Mesenchymal stem cell (in vitro differentiated cells and primary cell): ENCODE measurements around the gene KRTAP9-8.
"Not testable (repeated sequence)": the region's sequence is repeated elsewhere in the genome, so short reads cannot be mapped to it uniquely, and the experiment has no call there.

Experiments
- DNase-seq: peaks from one replicate; pipeline ENCODE4 v3.0.0-alpha.2; 2013
- H2AFZ ChIP-seq: one replicate; pipeline ENCODE4 v1.6.1; 2013; ENCODE audit warnings: low read depth, mild to moderate bottlenecking, control low read depth, inconsistent platforms, low read length, moderate library complexity
- H2AK5ac ChIP-seq: 2 replicates; pipeline ENCODE4 v1.6.1; 2013; ENCODE audit warnings: low read length, moderate library complexity, mild to moderate bottlenecking, inconsistent platforms; ENCODE audit not compliant: severe bottlenecking
- H2BK120ac ChIP-seq: one replicate; pipeline ENCODE4 v1.6.1; 2013; ENCODE audit warnings: low read depth, mild to moderate bottlenecking, inconsistent platforms, low read length, moderate library complexity
- H2BK12ac ChIP-seq, 2 experiments: one replicate each; pipeline ENCODE4 v1.6.1; 2013; ENCODE audit warnings: inconsistent platforms in 2 of 2, low read length in 2 of 2, mild to moderate bottlenecking in 2 of 2, moderate library complexity in 2 of 2, control low read depth in 1 of 2
- H2BK15ac ChIP-seq: one replicate; pipeline ENCODE4 v1.6.1; 2013; ENCODE audit warnings: mild to moderate bottlenecking, low read depth, inconsistent platforms; ENCODE audit not compliant: poor library complexity, severe bottlenecking
- H2BK5ac ChIP-seq: 2 replicates; pipeline ENCODE4 v1.6.1; 2013; ENCODE audit warnings: low read depth, mild to moderate bottlenecking, low read length, control low read depth, inconsistent platforms; ENCODE audit not compliant: poor library complexity, severe bottlenecking
- H3K14ac ChIP-seq, 2 experiments: one replicate each; pipeline ENCODE4 v1.6.1; 2013; ENCODE audit warnings: inconsistent platforms in 2 of 2, low read length in 2 of 2, control low read depth in 1 of 2, mild to moderate bottlenecking in 1 of 2, moderate library complexity in 1 of 2
- H3K18ac ChIP-seq, 2 experiments: one replicate each; pipeline ENCODE4 v1.6.1; 2013; ENCODE audit warnings: inconsistent platforms in 2 of 2, low read length in 2 of 2, control low read depth in 1 of 2, low read depth in 1 of 2, mild to moderate bottlenecking in 1 of 2
- H3K23ac ChIP-seq, 2 experiments: one replicate each; pipeline ENCODE4 v1.6.1; 2013; ENCODE audit warnings: inconsistent platforms in 2 of 2, low read length in 2 of 2, mild to moderate bottlenecking in 2 of 2, moderate library complexity in 2 of 2, control low read depth in 1 of 2
- H3K27ac ChIP-seq: 2 replicates; pipeline ENCODE4 v1.5.1; 2013; ENCODE audit warnings: mild to moderate bottlenecking, moderate library complexity, low read length, control low read depth, inconsistent platforms; ENCODE audit not compliant: poor library complexity, severe bottlenecking
- H3K27me3 ChIP-seq, 2 experiments: 2 replicates each; pipeline versions ENCODE4 v1.6.1 to v1.7.0; 2013; ENCODE audit warnings: low read length in 2 of 2, mild to moderate bottlenecking in 2 of 2, moderate library complexity in 2 of 2, control low read depth in 1 of 2, inconsistent platforms in 1 of 2; ENCODE audit not compliant: control insufficient read depth in 1 of 2, insufficient read depth in 1 of 2
- H3K36me3 ChIP-seq, 2 experiments: 2 replicates each; pipeline versions ENCODE4 v1.6.1 to v1.7.0; 2013; ENCODE audit warnings: low read length in 2 of 2, control low read depth in 1 of 2, inconsistent platforms in 1 of 2, low read depth in 1 of 2, mild to moderate bottlenecking in 1 of 2; ENCODE audit not compliant: insufficient read depth in 2 of 2, control insufficient read depth in 1 of 2
- H3K4ac ChIP-seq, 2 experiments: one replicate each; pipeline ENCODE4 v1.6.1; 2013; ENCODE audit warnings: inconsistent platforms in 2 of 2, low read length in 2 of 2, mild to moderate bottlenecking in 2 of 2, moderate library complexity in 2 of 2, control low read depth in 1 of 2, low read depth in 1 of 2
- H3K4me1 ChIP-seq: 2 replicates; pipeline ENCODE4 v1.6.1; 2013; ENCODE audit warnings: low read depth, low read length, control low read depth; ENCODE audit not compliant: control insufficient read depth, insufficient read depth
- H3K4me2 ChIP-seq: 2 replicates; pipeline ENCODE4 v1.6.1; 2013; ENCODE audit warnings: low read length, mild to moderate bottlenecking, inconsistent platforms; ENCODE audit not compliant: poor library complexity, severe bottlenecking
- H3K4me3 ChIP-seq, 2 experiments: 2 replicates each; pipeline versions ENCODE4 v1.5.1 to v1.7.0; 2013; ENCODE audit warnings: low read length in 2 of 2, mild to moderate bottlenecking in 2 of 2, control low read depth in 1 of 2, low read depth in 1 of 2; ENCODE audit not compliant: insufficient read depth in 1 of 2
- H3K79me1 ChIP-seq: replicated peaks from 2 replicates; pipeline ENCODE4 v1.6.1; 2013; ENCODE audit warnings: mild to moderate bottlenecking, control low read depth, low read length, inconsistent platforms; ENCODE audit not compliant: poor library complexity, severe bottlenecking
- H3K9ac ChIP-seq: 2 replicates; pipeline ENCODE4 v1.7.0; 2013; ENCODE audit warnings: mild to moderate bottlenecking, low read length, moderate library complexity
- H3K9me3 ChIP-seq: 2 replicates; pipeline ENCODE4 v1.7.0; 2013; ENCODE audit warnings: mild to moderate bottlenecking, low read length; ENCODE audit not compliant: control insufficient read depth
- H4K8ac ChIP-seq: one replicate; pipeline ENCODE4 v1.6.1; 2013; ENCODE audit warnings: inconsistent platforms, mild to moderate bottlenecking, low read length, moderate library complexity
- H4K91ac ChIP-seq: one replicate; pipeline ENCODE4 v1.6.1; 2013; ENCODE audit warnings: mild to moderate bottlenecking, low read length, inconsistent platforms
- WGBS: methylation state at CpG from one replicate; pipeline ENCODE4 v1.1.7; 2013; ENCODE audit warnings: mixed read lengths; 5-methylcytosine and 5-hydroxymethylcytosine counted together

Gene KRTAP9-8

GRCh38 chr17:41231731-41232130, 6.1 kb upstream of the KRTAP9-8 start:
- Histone ChIP-seq H3K14ac (no peak overlapping the region), H3K9ac (no peak overlapping the region), H3K4me2 (no peak overlapping the region), H3K4ac (no peak overlapping the region), H3K23ac (no peak overlapping the region), H2BK12ac (no peak overlapping the region), H3K79me1 (no peaks in the 10 kb centered on the region), H2BK15ac (no peak overlapping the region), H4K8ac (no peak overlapping the region), H3K4me1 (peaks cover 4% of the 10 kb centered on the region), H2BK120ac (no peak overlapping the region), H2AFZ (no peak overlapping the region), H4K91ac (no peak overlapping the region), H3K4me3 (no peak overlapping the region), H3K18ac (no peak overlapping the region), H3K27ac (no peak overlapping the region), H3K27me3 (peaks cover 0 to 8% of the 10 kb centered on the region in 2 experiments), H3K9me3 (no peaks in the 10 kb centered on the region), H2BK5ac (no peak overlapping the region), H2AK5ac (no peak overlapping the region), H3K36me3 (no peaks in the 10 kb centered on the region)
- 86% methylated on average over 6 of the region's 6 CpGs for WGBS
- no peak for DNase-seq

DNA sequence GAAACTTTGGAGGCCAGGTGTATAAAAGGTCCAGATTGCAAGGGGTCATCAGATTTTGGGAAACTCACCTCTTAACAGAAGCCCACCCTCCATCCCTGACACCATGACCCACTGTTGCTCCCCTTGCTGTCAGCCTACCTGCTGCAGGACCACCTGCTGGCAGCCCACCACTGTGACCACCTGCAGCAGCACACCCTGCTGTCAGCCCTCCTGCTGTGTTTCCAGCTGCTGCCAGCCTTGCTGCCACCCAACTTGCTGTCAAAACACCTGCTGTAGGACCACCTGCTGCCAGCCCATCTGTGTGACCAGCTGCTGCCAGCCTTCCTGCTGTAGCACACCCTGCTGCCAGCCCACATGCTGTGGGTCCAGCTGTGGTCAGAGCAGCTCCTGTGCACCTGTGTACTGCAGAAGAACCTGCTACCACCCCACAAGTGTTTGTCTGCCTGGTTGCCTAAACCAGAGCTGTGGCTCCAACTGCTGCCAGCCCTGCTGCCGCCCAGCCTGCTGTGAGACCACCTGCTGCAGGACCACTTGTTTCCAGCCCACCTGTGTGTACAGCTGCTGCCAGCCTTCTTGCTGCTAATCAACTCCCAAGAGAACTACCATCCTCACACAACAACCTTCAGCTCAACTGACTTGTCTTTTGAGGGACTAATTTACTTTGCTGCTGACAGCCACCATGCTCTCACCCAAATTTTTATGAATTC, 5.2 kb upstream of the KRTAP9-8 start, which contains the start of gene KRTAP9-3:
TSS of gene KRTAP9-3 (plus strand) at position 51 of the 707 bp plus-strand sequence. CDS start at position 104, 53 bp downstream.
- not testable (repeated sequence) for H2BK15ac ChIP-seq, H2BK12ac ChIP-seq, H3K4me1 ChIP-seq, H2BK5ac ChIP-seq, H4K8ac ChIP-seq, H3K9ac ChIP-seq, H3K18ac ChIP-seq, H3K14ac ChIP-seq, H3K27ac ChIP-seq, H2AK5ac ChIP-seq, H3K79me1 ChIP-seq, H3K4me2 ChIP-seq, H3K4ac ChIP-seq, H2BK120ac ChIP-seq, H3K27me3 ChIP-seq, H3K4me3 ChIP-seq, H3K36me3 ChIP-seq, H2AFZ ChIP-seq, DNase-seq, H3K9me3 ChIP-seq, H4K91ac ChIP-seq
- peak within 1 kb of the TSS in 1 of 2 experiments; percentile 9 for H3K23ac ChIP-seq
- 94% methylated on average over 1 of the region's 1 CpG for WGBS

GRCh38 chr17:41237116-41237515, 683 bp upstream of the KRTAP9-8 start:
- not testable (repeated sequence) for H3K79me1 ChIP-seq, H2BK12ac ChIP-seq, H3K4me2 ChIP-seq, H3K9ac ChIP-seq, H3K9me3 ChIP-seq, H2AFZ ChIP-seq, H2AK5ac ChIP-seq, H4K91ac ChIP-seq, H2BK15ac ChIP-seq, H3K27ac ChIP-seq, H3K18ac ChIP-seq, H3K36me3 ChIP-seq, H2BK5ac ChIP-seq, H4K8ac ChIP-seq, H2BK120ac ChIP-seq, H3K4me3 ChIP-seq, DNase-seq, H3K4me1 ChIP-seq, H3K4ac ChIP-seq, H3K23ac ChIP-seq
- 70% methylated on average over 2 of the region's 4 CpGs for WGBS
- H3K14ac ChIP-seq: peak overlapping the region in 1 of 2 experiments; percentile 41
- peaks cover 0 to 10% of the 10 kb centered on the region in 2 experiments for H3K27me3 ChIP-seq

- H3K27me3 ChIP-seq, H3K9me3 ChIP-seq, H3K18ac ChIP-seq, H3K36me3 ChIP-seq, H2BK5ac ChIP-seq, H3K4me3 ChIP-seq, H2AK5ac ChIP-seq, H4K91ac ChIP-seq, H3K27ac ChIP-seq, H3K79me1 ChIP-seq, H2BK15ac ChIP-seq, DNase-seq, H3K4ac ChIP-seq, H3K14ac ChIP-seq, H3K4me1 ChIP-seq, H3K23ac ChIP-seq, H2BK12ac ChIP-seq, H2BK120ac ChIP-seq, H2AFZ ChIP-seq, H4K8ac ChIP-seq, H3K4me2 ChIP-seq, H3K9ac ChIP-seq: not testable (repeated sequence)
- 92% methylated on average over 1 of the region's 2 CpGs for WGBS
These were observed 9.4 kb downstream of the KRTAP9-8 start for GRCh38 chr17:41246995-41247787.
